WTC11 (cell line): ENCODE data around the gene TFDP1. TPM values are rescaled to one million over a fixed set of nuclear protein-coding genes. Genes with fewer than 3 reads are reported as not detected.

ENCODE experiments used
- ATAC-seq: fragments of 200-7000 bp; cut with Tn5 transposase; 2 replicates; pipeline ENCODE4 v1.10.0; 2021; ENCODE audit warnings: mild to moderate bottlenecking, moderate library complexity
- CTCF ChIA-PET: fragments of 300-600 bp; sonication (Branson Sonifier 250); formaldehyde crosslinking; loops from one replicate; lab custom pipeline; 2021; ENCODE audit warnings: antibody characterized with exemption; lab: Charles Lee
- POLR2A ChIA-PET: fragments of 350-600 bp; sonication (Branson Sonifier 250); formaldehyde crosslinking; loops from one replicate; lab custom pipeline; 2021; ENCODE audit warnings: antibody characterized with exemption; lab: Charles Lee
- DNase-seq: peaks from one replicate; pipeline ENCODE4 v3.0.0; 2021; ENCODE audit warnings: low spot score
- H3K27ac Mint-ChIP-seq: 2 replicates; pipeline ENCODE4 v1.8.0; 2021; ENCODE audit warnings: mixed read lengths
- H3K27me3 Mint-ChIP-seq: 2 replicates; pipeline ENCODE4 v1.8.0; 2021; ENCODE audit warnings: low read depth, mild to moderate bottlenecking, moderate library complexity, mixed read lengths
- H3K36me3 Mint-ChIP-seq: 2 replicates; pipeline ENCODE4 v1.8.0; 2021; ENCODE audit warnings: mixed read lengths
- H3K4me1 Mint-ChIP-seq: 2 replicates; pipeline ENCODE4 v1.8.0; 2022; ENCODE audit warnings: mixed read lengths
- H3K4me3 Mint-ChIP-seq: 2 replicates; pipeline ENCODE4 v1.8.0; 2021; ENCODE audit warnings: mild to moderate bottlenecking, moderate library complexity, mixed read lengths
- H3K9me3 Mint-ChIP-seq: 2 replicates; pipeline ENCODE4 v1.8.0; 2021; ENCODE audit warnings: mixed read lengths
- ATF3 ChIP-seq: sonication (generic); formaldehyde crosslinking; conservative IDR thresholded peaks from 2 replicates; pipeline ENCODE4 v1.8.1; 2022; ENCODE audit warnings: mild to moderate bottlenecking, missing genetic modification reagents
- CTCF ChIP-seq: fragments of 200-600 bp; IDR thresholded peaks from 2 replicates; pipeline ENCODE4 v1.8.0; 2022; ENCODE audit warnings: antibody characterized with exemption
- EMX1 ChIP-seq: fragments of 250-450 bp; sonication (Bioruptor Pico); IDR thresholded peaks from 2 replicates; pipeline ENCODE4 v1.8.0; 2021; ENCODE audit warnings: mild to moderate bottlenecking
- ETV6 ChIP-seq: sonication (generic); formaldehyde crosslinking; IDR thresholded peaks from 2 replicates; pipeline ENCODE4 v1.8.1; 2022; ENCODE audit warnings: mild to moderate bottlenecking, missing genetic modification reagents
- FOXJ3 ChIP-seq: sonication (generic); formaldehyde crosslinking; IDR thresholded peaks from 2 replicates; pipeline ENCODE4 v1.9.0; 2021; ENCODE audit warnings: missing genetic modification reagents, mild to moderate bottlenecking, borderline replicate concordance
- GABPB1 ChIP-seq: sonication (generic); formaldehyde crosslinking; IDR thresholded peaks from 2 replicates; pipeline ENCODE4 v1.8.1; 2023; ENCODE audit warnings: mild to moderate bottlenecking, missing genetic modification reagents
- GRHL2 ChIP-seq: fragments of 250-450 bp; sonication (Bioruptor Pico); IDR thresholded peaks from 2 replicates; pipeline ENCODE4 v1.8.0; 2022; ENCODE audit warnings: mild to moderate bottlenecking, moderate library complexity; ENCODE audit not compliant: insufficient replicate concordance, severe bottlenecking
- GTF2I ChIP-seq: fragments of 250-450 bp; sonication (Bioruptor Pico); conservative IDR thresholded peaks from 2 replicates; pipeline ENCODE4 v1.4.0; 2021; ENCODE audit warnings: mild to moderate bottlenecking
- JAZF1 ChIP-seq: fragments of 250-450 bp; sonication (Bioruptor Pico); IDR thresholded peaks from 2 replicates; pipeline ENCODE4 v1.9.0; 2021; ENCODE audit warnings: moderate library complexity, mild to moderate bottlenecking, inconsistent platforms
- PRDM15 ChIP-seq: sonication (generic); formaldehyde crosslinking; IDR thresholded peaks from 2 replicates; pipeline ENCODE4 v1.8.0; 2022; ENCODE audit warnings: missing genetic modification reagents
- RELA ChIP-seq: sonication (generic); formaldehyde crosslinking; IDR thresholded peaks from 2 replicates; pipeline ENCODE4 v1.8.1; 2022; ENCODE audit warnings: missing genetic modification reagents, mild to moderate bottlenecking, borderline replicate concordance
- RORB ChIP-seq: fragments of 250-450 bp; sonication (Bioruptor Pico); IDR thresholded peaks from 2 replicates; pipeline ENCODE4 v1.9.0; 2021; ENCODE audit warnings: mild to moderate bottlenecking
- TCF7 ChIP-seq: sonication (generic); formaldehyde crosslinking; IDR thresholded peaks from 2 replicates; pipeline ENCODE4 v1.8.0; 2022; ENCODE audit warnings: mild to moderate bottlenecking, low read depth, missing genetic modification reagents, moderate library complexity
- USF2 ChIP-seq: sonication (generic); formaldehyde crosslinking; IDR thresholded peaks from 2 replicates; pipeline ENCODE4 v1.8.1; 2023; ENCODE audit warnings: mild to moderate bottlenecking, missing genetic modification reagents, moderate library complexity
- ZNF138 ChIP-seq: sonication (generic); formaldehyde crosslinking; conservative IDR thresholded peaks from 2 replicates; pipeline ENCODE4 v1.8.1; 2022; ENCODE audit warnings: mild to moderate bottlenecking, moderate library complexity, missing genetic modification reagents
- ZNF263 ChIP-seq: sonication (generic); formaldehyde crosslinking; IDR thresholded peaks from 2 replicates; pipeline ENCODE4 v1.8.1; 2022; ENCODE audit warnings: low read depth, mild to moderate bottlenecking, moderate library complexity, missing genetic modification reagents
- ZNF416 ChIP-seq: fragments of 250-450 bp; sonication (Bioruptor Pico); IDR thresholded peaks from 2 replicates; pipeline ENCODE4 v1.9.0; 2021; ENCODE audit warnings: mild to moderate bottlenecking, inconsistent platforms
- ZNF512 ChIP-seq: sonication (generic); formaldehyde crosslinking; IDR thresholded peaks from 2 replicates; pipeline ENCODE4 v1.8.1; 2022; ENCODE audit warnings: missing genetic modification reagents, borderline replicate concordance
- ZSCAN18 ChIP-seq: fragments of 250-450 bp; sonication (Bioruptor Pico); IDR thresholded peaks from 2 replicates; pipeline ENCODE4 v2.1.2; 2022; ENCODE audit warnings: mild to moderate bottlenecking, moderate library complexity
- total RNA-seq: library from RNA; stranded (reverse); gene quantifications from 3 replicates; pipeline ENCODE4 v1.2.3, GENCODE V29; 2021

Gene TFDP1
- total RNA-seq, 1 experiment from 2014 or later = 61.2 TPM

GRCh38 chr13:113663934-113664333 lies 79.4 kb downstream of the TFDP1 start:
- TF ChIP-seq CTCF = no peak
- ATAC-seq (no peak), DNase-seq (peak; percentile 6)
- Mint-ChIP-seq H3K9me3 (peaks cover 20% of the 10 kb centered on the region), H3K36me3 (no peaks in the 10 kb centered on the region), H3K4me3 (no peak overlapping the region), H3K4me1 (no peaks in the 10 kb centered on the region), H3K27ac (no peak overlapping the region), H3K27me3 (no peaks in the 10 kb centered on the region; the same call in 1 of the 2 replicates)
- ChIA-PET CTCF (no interaction called here), POLR2A (no interaction called here)

- POLR2A ChIA-PET = interaction anchor here (0.6 kb wide), 1 partner anchor 59 kb away, joined by 3 read pairs; no protein-coding TSS in a partner anchor
- Mint-ChIP-seq H3K4me3 (no peak overlapping the region), H3K27ac (peak overlapping the region; percentile 81), H3K9me3 (peaks cover 20% of the 10 kb centered on the region), H3K27me3 (no peaks in the 10 kb centered on the region; the same call in 1 of the 2 replicates), H3K4me1 (no peaks in the 10 kb centered on the region), H3K36me3 (no peaks in the 10 kb centered on the region)
- CTCF ChIA-PET = interaction anchor here (0.8 to 1.5 kb wide), 2 partner anchors 59 to 77 kb away, joined by 3 to 5 read pairs; no protein-coding TSS in a partner anchor
- ATAC-seq (no peak), DNase-seq (peak; percentile 8)
- no peak for TF ChIP-seq TCF7
- no peak for TF ChIP-seq GABPB1 (CRISPR knock-in tag)
- TF ChIP-seq ETV6 = no peak
- no peak for TF ChIP-seq USF2
- no peak for TF ChIP-seq ZNF263 (CRISPR knock-in tag)
- TF ChIP-seq ZSCAN18 (CRISPR knock-in tag) = no peak
- no peak for TF ChIP-seq ZNF512 (CRISPR knock-in tag)
- TF ChIP-seq EMX1 (CRISPR knock-in tag) = no peak
- TF ChIP-seq FOXJ3 (CRISPR knock-in tag) = no peak
- no peak for TF ChIP-seq GTF2I (CRISPR knock-in tag)
- no peak for TF ChIP-seq RELA
- TF ChIP-seq GRHL2 = no peak
These were observed 80.4 kb downstream of the TFDP1 start for GRCh38 chr13:113664751-113665596.

GRCh38 chr13:113665597-113666328 lies 81.2 kb downstream of the TFDP1 start:
- Mint-ChIP-seq H3K4me3 (no peak overlapping the region), H3K27me3 (no peaks in the 10 kb centered on the region), H3K9me3 (peaks cover 17% of the 10 kb centered on the region), H3K4me1 (no peaks in the 10 kb centered on the region), H3K36me3 (no peaks in the 10 kb centered on the region), H3K27ac (no peak overlapping the region)
- POLR2A ChIA-PET = interaction anchor here (0.6 kb wide), 1 partner anchor 59 kb away, joined by 3 read pairs; no protein-coding TSS in a partner anchor
- ATAC-seq (no peak), DNase-seq (no peak)
- CTCF ChIA-PET = interaction anchor here (0.8 to 2.7 kb wide), 3 partner anchors 58 to 76 kb away, joined by 3 to 15 read pairs (median 5); no protein-coding TSS in a partner anchor
- TF ChIP-seq JAZF1 (CRISPR knock-in tag) (no peak), RORB (no peak), ZNF416 (no peak), ATF3 (CRISPR knock-in tag) (no peak), GABPB1 (CRISPR knock-in tag) (no peak), ZNF138 (no peak), PRDM15 (CRISPR knock-in tag) (no peak)
